AG08396 (cell line): ENCODE data around the gene BCAN.
"Not testable (repeated sequence)": the region's sequence is repeated elsewhere in the genome, so short reads cannot be mapped to it uniquely, and the experiment has no call there.

Experiments
- DNase-seq: peaks from one replicate; pipeline ENCODE4 v3.0.0; 2012; ENCODE audit warnings: low spot score, mixed read lengths

Gene BCAN

GRCh38 chr1:156616463-156616862, 25.5 kb upstream of the BCAN start:
- DNase-seq = peak; percentile 39

- DNase-seq = no peak
Observed at GRCh38 chr1:156618853-156619581, 22.9 kb upstream of the BCAN start, which contains the start of gene HAPLN2. Gene HAPLN2, plus strand, starts transcription at chr1:156619415. Its CDS starts 4,076 bp downstream, at chr1:156623491.

GRCh38 chr1:156619582-156619955, 22.3 kb upstream of the BCAN start:
- DNase-seq = no peak

GRCh38 chr1:156622581-156623297, 19.2 kb upstream of the BCAN start:
- DNase-seq = no peak

- peak; percentile 66 for DNase-seq
Observed at GRCh38 chr1:156623946-156624813, 17.7 kb upstream of the BCAN start.

GRCh38 chr1:156624814-156625435, 17.0 kb upstream of the BCAN start:
- no peak for DNase-seq

- DNase-seq = peak; percentile 57
Observed at GRCh38 chr1:156625436-156626078, 16.4 kb upstream of the BCAN start.

GRCh38 chr1:156626079-156626438, 15.9 kb upstream of the BCAN start:
- no peak for DNase-seq

GRCh38 chr1:156627313-156627880, 14.5 kb upstream of the BCAN start:
- DNase-seq = peak; percentile 59

GRCh38 chr1:156629823-156630449, 12.0 kb upstream of the BCAN start:
- DNase-seq = no peak

- not testable (repeated sequence) for DNase-seq
Observed at GRCh38 chr1:156631152-156631551, 10.8 kb upstream of the BCAN start.

GRCh38 chr1:156632355-156632754, 9.6 kb upstream of the BCAN start:
- no peak for DNase-seq

GRCh38 chr1:156638189-156638985, 3.5 kb upstream of the BCAN start:
- no peak for DNase-seq

GRCh38 chr1:156639601-156640101, 2.3 kb upstream of the BCAN start:
- DNase-seq = no peak

GRCh38 chr1:156640842-156641706, 843 bp upstream of the BCAN start:
- no peak for DNase-seq

GRCh38 chr1:156642265-156643048, 540 bp downstream of the BCAN start:
- DNase-seq = no peak

GRCh38 chr1:156643049-156643777, 1.3 kb downstream of the BCAN start:
- no peak for DNase-seq
